ENCODE measurements around the gene PRKAR2A. TPM values are rescaled to one million over a fixed set of nuclear protein-coding genes. Genes with fewer than 3 reads are reported as not detected.
"Not testable (repeated sequence)": the region's sequence is repeated elsewhere in the genome, so short reads cannot be mapped to it uniquely, and the experiment has no call there.

Gene PRKAR2A
- total RNA-seq, 4 donors from 2014 or later: 62.2 to 97.1 (median 80.2) TPM

DNA sequence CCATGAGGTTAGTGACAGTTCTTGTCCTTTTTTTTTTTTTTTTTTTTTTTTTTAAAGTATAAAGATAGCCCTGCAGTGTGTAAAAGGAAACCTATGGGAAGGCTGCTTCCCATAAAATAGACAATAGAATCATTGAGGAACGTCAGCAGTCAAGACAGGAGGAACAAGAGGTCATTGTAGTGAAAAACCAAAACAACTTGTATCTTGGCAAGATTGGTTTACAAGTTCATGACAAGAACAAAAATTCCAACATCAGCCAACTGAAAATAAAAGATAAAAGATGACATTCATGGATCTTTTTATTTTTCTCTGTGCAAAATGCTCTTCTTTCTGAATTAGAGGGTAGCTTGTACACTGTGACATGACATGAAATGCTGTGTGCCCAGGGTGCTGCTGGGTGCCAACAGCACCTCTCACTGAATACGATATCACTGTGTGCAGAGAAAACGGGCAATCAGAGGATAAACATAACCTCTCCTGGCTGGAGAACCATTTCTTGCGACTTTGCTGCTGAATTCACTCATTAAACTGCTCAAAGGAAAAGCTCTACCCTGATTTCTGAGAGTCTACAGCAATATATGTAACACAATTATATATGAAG, 100.6 kb downstream of the PRKAR2A start:
- no peaks in the 10 kb centered on the region for H3K9me3 ChIP-seq
- H3K4me1 ChIP-seq: peaks cover 37 to 49% of the 10 kb centered on the region in 2 donors
- in situ Hi-C loops (cut with MboI; ENCODE audit: low sequenced_read_pairs in 4 of 4) (no loop called here), intact Hi-C loops (cut with DNase I; ENCODE audit: low total_unique reads) (loop anchor here (2.0 kb wide), 1 partner anchor 100 kb away; the partner anchor contains the start of gene PRKAR2A)
- TF ChIP-seq POLR2A (IDR thresholded peaks at IDR 0.05): no peak
- TF ChIP-seq, protein P1, sequence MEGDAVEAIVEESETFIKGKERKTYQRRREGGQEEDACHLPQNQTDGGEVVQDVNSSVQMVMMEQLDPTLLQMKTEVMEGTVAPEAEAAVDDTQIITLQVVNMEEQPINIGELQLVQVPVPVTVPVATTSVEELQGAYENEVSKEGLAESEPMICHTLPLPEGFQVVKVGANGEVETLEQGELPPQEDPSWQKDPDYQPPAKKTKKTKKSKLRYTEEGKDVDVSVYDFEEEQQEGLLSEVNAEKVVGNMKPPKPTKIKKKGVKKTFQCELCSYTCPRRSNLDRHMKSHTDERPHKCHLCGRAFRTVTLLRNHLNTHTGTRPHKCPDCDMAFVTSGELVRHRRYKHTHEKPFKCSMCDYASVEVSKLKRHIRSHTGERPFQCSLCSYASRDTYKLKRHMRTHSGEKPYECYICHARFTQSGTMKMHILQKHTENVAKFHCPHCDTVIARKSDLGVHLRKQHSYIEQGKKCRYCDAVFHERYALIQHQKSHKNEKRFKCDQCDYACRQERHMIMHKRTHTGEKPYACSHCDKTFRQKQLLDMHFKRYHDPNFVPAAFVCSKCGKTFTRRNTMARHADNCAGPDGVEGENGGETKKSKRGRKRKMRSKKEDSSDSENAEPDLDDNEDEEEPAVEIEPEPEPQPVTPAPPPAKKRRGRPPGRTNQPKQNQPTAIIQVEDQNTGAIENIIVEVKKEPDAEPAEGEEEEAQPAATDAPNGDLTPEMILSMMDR (IDR thresholded peaks at IDR 0.05 in 4 of 5, conservative IDR thresholded peaks at IDR 0.05 in 1 of 5): no peak
- peaks cover 0 to 34% of the 10 kb centered on the region in 2 donors for H3K36me3 ChIP-seq
- ATAC-seq (peak in 1 of 2 donors; percentile 21), DNase-seq (no peak)
- peak overlapping the region; percentile 65 to 87 (median 70) for H3K27ac ChIP-seq
- H3K4me3 ChIP-seq: no peak overlapping the region
- H3K27me3 ChIP-seq: no peaks in the 10 kb centered on the region

DNA sequence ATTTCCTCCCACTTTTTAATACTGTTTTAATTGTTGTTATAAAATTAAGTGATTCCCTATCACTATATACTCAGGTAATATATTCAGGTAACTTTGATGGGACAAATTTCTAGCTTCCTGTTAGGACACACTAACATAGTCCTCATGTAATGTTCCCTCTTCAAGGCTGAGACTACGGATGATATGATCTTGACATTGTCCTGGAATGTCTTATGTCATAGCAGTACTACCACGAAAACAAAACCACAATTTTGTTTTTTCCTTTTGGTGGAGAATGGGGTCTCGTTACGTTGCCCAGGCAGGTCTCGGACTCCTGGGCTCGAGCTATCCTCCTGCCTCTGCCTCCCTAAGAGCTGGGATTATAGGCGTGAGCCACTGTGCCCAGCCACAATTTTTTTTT, 103.9 kb downstream of the PRKAR2A start:
- TF ChIP-seq, protein P1 (IDR thresholded peaks at IDR 0.05 in 4 of 5, conservative IDR thresholded peaks at IDR 0.05 in 1 of 5): no peak
- TF ChIP-seq POLR2A (IDR thresholded peaks at IDR 0.05): no peak
- H3K4me1 ChIP-seq: peaks cover 58 to 71% of the 10 kb centered on the region in 2 donors
- intact Hi-C loops (cut with DNase I; ENCODE audit: low total_unique reads) (no loop called here), in situ Hi-C loops (cut with MboI; ENCODE audit: low sequenced_read_pairs in 4 of 4) (no loop called here)
- no peak overlapping the region for H3K4me3 ChIP-seq
- peak overlapping the region in 2 of 4 donors; percentile 79 to 89 for H3K27ac ChIP-seq
- ATAC-seq (no peak), DNase-seq (no peak)
- H3K27me3 ChIP-seq: no peaks in the 10 kb centered on the region
- H3K36me3 ChIP-seq: peaks cover 0 to 6% of the 10 kb centered on the region in 2 donors
- H3K9me3 ChIP-seq: no peaks in the 10 kb centered on the region

DNA sequence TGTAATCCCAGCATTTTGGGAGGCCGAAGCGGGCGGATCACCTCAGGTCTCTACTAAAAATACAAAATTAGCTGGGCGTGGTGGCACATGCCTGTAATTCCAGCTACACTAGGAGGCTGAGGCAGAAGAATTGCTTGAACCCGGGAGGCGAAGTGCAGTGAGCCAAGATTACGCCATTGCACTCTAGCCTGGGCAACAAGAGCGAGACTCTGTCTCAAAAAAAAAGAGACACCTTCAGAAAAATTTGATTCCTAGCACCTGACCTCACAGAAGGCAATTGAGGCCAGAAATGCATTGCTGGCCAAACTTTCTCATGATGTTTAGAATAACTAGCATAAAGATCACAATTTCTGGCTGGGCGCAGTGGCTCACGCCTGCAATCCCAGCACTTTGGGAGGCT, 106.4 kb downstream of the PRKAR2A start:
- intact Hi-C loops (cut with DNase I; ENCODE audit: low total_unique reads): loop anchor here (2.0 kb wide), 1 partner anchor 56 kb away; the partner anchor contains the start of gene NCKIPSD
- DNase-seq; H3K27me3 ChIP-seq; H3K4me3 ChIP-seq; H3K36me3 ChIP-seq; in situ Hi-C loops (cut with MboI; ENCODE audit: low sequenced_read_pairs in 4 of 4); ATAC-seq; H3K9me3 ChIP-seq: not testable (repeated sequence)
- Histone ChIP-seq H3K4me1 (peaks cover 33 to 53% of the 10 kb centered on the region in 2 donors), H3K27ac (peak overlapping the region; percentile 74 to 89 (median 78))

DNA sequence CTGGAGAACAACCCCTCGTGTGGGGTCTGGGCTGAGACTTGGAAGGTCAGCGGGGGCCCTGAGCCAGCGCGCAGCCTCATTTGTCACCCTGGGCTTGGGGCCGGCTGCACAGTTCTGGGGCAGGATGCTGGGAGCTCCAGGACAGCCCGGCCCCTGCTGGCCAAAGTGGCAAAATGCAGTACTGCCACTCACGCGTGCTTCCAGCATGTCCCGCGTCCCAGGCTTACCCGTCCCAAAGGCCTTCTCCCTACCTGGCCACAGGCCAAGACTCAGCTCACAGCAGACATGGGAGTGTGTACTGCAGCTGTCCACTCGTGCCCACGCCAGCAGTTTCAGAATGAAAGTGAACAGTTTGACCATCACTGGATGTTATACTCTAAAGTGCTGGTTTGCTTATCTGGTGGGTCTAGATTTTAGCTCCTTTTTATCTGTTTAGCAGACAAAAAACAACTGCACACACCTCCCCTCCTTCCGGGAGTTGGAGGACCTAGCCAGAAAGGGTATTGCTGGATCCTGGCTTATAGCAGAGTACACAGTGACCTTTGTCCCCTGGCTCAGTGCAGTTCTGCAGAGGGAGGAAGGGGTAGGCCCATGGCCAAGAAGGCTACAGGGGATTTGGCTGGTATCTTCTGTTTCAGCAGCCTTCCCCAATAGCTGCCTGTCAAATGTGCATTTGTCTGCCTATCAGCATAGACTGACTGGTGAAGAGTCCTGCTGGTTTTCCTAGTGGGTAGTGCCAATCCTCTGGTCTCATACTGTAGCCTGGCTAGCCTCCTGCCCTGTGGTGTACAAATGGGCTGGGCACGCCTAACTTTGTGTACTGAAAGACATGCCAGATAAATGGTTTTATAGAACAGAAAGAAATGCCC, 107.5 kb downstream of the PRKAR2A start:
- peak overlapping the region; percentile 8 to 30 (median 16) for H3K4me3 ChIP-seq
- peak; percentile 83 to 87 for ATAC-seq
- H3K27me3 ChIP-seq: no peaks in the 10 kb centered on the region
- DNase-seq: peak; percentile 80 to 94
- H3K36me3 ChIP-seq: peaks cover 0 to under 1% of the 10 kb centered on the region in 2 donors
- no peak for TF ChIP-seq POLR2A (IDR thresholded peaks at IDR 0.05)
- TF ChIP-seq, protein P1 (IDR thresholded peaks at IDR 0.05 in 4 of 5, conservative IDR thresholded peaks at IDR 0.05 in 1 of 5): peak; percentile 71 to 91 (median 87)
- peaks cover 26 to 45% of the 10 kb centered on the region in 2 donors for H3K4me1 ChIP-seq
- H3K27ac ChIP-seq: peak overlapping the region; percentile 74 to 89 (median 78)
- intact Hi-C loops (cut with DNase I; ENCODE audit: low total_unique reads) (loop anchor here (2.0 to 5.0 kb wide), 3 partner anchors 55 to 212 kb away; partner anchors contain the start of genes ARIH2 and NCKIPSD), in situ Hi-C loops (cut with MboI; ENCODE audit: low sequenced_read_pairs in 4 of 4) (no loop called here)
- H3K9me3 ChIP-seq: no peaks in the 10 kb centered on the region

DNA sequence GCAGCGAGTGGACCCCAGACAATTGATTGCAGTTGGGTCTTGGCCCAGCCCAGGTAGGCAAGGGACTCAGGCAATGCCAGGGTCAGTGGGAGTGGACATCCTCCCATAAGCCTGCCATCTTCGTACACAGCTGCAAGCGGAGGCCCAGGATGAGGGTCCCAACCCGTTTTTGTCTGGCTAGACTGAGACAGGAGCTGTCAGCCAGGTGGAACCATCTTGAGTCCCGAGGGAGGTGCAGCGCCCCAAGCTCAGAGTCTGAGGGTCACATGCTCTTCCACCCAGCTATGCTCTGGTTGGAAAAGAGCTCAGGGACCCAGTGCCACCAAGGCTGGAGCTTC, 108.1 kb downstream of the PRKAR2A start:
- intact Hi-C loops (cut with DNase I; ENCODE audit: low total_unique reads): loop anchor here (5.0 kb wide), 2 partner anchors 178 to 213 kb away; partner anchors contain the start of gene ARIH2
- ATAC-seq: peak in 1 of 2 donors; percentile 2

More for the DNA sequence above, 108.1 kb downstream of the PRKAR2A start:
- in situ Hi-C loops (cut with MboI; ENCODE audit: low sequenced_read_pairs in 4 of 4): no loop called here
- H3K36me3 ChIP-seq: no peaks in the 10 kb centered on the region
- no peak for DNase-seq
- TF ChIP-seq, protein P1 (IDR thresholded peaks at IDR 0.05 in 4 of 5, conservative IDR thresholded peaks at IDR 0.05 in 1 of 5): no peak
- TF ChIP-seq POLR2A (IDR thresholded peaks at IDR 0.05): no peak
- peak overlapping the region in 3 of 4 donors; percentile 8 to 30 (median 9) for H3K4me3 ChIP-seq
- H3K27me3 ChIP-seq: no peaks in the 10 kb centered on the region
- H3K4me1 ChIP-seq: peaks cover 26 to 45% of the 10 kb centered on the region in 2 donors
- H3K9me3 ChIP-seq: no peaks in the 10 kb centered on the region
- H3K27ac ChIP-seq: peak overlapping the region; percentile 74 to 89 (median 78)

Measured in gastrocnemius medialis (tissue), 4 donors.